K562 (cell line): ENCODE data around the gene HOXB3. TPM values are rescaled to one million over a fixed set of nuclear protein-coding genes. Genes with fewer than 3 reads are reported as not detected.

Source experiments
- ATAC-seq: fragments of 200-7000 bp; cut with Tn5 transposase; 3 replicates; pipeline ENCODE4 v1.9.1; 2020; ENCODE audit warnings: moderate library complexity
- BruUV-seq: library from RNA; stranded (reverse); fragments of 400-500 nt; replicated peaks from 2 replicates; lab custom pipeline; 2021; lab: Mats Ljungman, UMichigan
- CTCF ChIA-PET: fragments of 300-600 bp; formaldehyde crosslinking; extraction: SDS; loops from one replicate; lab custom pipeline; 2021; ENCODE audit warnings: low intra/inter-chr PET ratio; lab: Yijun Ruan, JAX
- POLR2A ChIA-PET: fragments of 300-600, 350-650 bp; sonication (Branson Sonifier 250); formaldehyde crosslinking; extraction: SDS; loops from one replicate; lab custom pipeline; 2021; ENCODE audit warnings: antibody characterized with exemption, inconsistent platforms; lab: Yijun Ruan, JAX
- DNase-seq, 4 experiments: peaks; one replicate each; pipeline versions ENCODE4 v3.0.0 to v3.0.0-alpha.2; 2011 to 2018; ENCODE audit warnings: low spot score in 3 of 4, mixed read lengths in 3 of 4; ENCODE audit errors: extremely low read depth in 1 of 4
- FAIRE-seq: peaks from 2 replicates; lab custom pipeline; 2011; peaks lifted over from hg19 to GRCh38; lab: Jason Lieb, UNC
- H2AFZ ChIP-seq: 2 replicates; pipeline ENCODE4 v1.6.0; 2011; ENCODE audit warnings: low read depth, low read length, control low read depth, inconsistent platforms
- H3K27ac ChIP-seq: fragments of 200-600 bp; 3 replicates; pipeline ENCODE4 v1.8.0; 2011; ENCODE audit warnings: low read depth, mild to moderate bottlenecking, control low read depth, inconsistent platforms, low read length, moderate library complexity, mixed read lengths; ENCODE audit errors: extremely low read depth
- H3K27me3 ChIP-seq, 2 experiments: fragments of 300-600 bp in 1 of 2; 2 replicates in 1 of 2; 3 replicates in 1 of 2; pipeline versions ENCODE4 v1.6.0 to v1.8.0; 2011; ENCODE audit warnings: inconsistent platforms in 2 of 2, low read length in 2 of 2, mild to moderate bottlenecking in 1 of 2, mixed read lengths in 1 of 2, moderate library complexity in 1 of 2; ENCODE audit not compliant: control insufficient read depth in 2 of 2, insufficient read depth in 2 of 2
- H3K36me3 ChIP-seq: fragments of 300-600 bp; 3 replicates; pipeline ENCODE4 v1.8.0; 2011; ENCODE audit warnings: mild to moderate bottlenecking, low read length, inconsistent platforms; ENCODE audit not compliant: control insufficient read depth, insufficient read depth
- H3K4me1 ChIP-seq, 2 experiments: fragments of 200-600 bp in 1 of 2; replicated peaks in 1 of 2; 2 replicates in 1 of 2; 3 replicates in 1 of 2; pipeline versions ENCODE4 v1.5.1 to v1.8.0; 2011; ENCODE audit warnings: inconsistent platforms in 2 of 2, low read length in 2 of 2, mild to moderate bottlenecking in 1 of 2, mixed read lengths in 1 of 2, moderate library complexity in 1 of 2; ENCODE audit not compliant: control insufficient read depth in 2 of 2, insufficient read depth in 2 of 2
- H3K4me2 ChIP-seq: 2 replicates; pipeline ENCODE4 v1.6.1; 2011; ENCODE audit warnings: low read length, control low read depth, inconsistent platforms, mixed read lengths; ENCODE audit not compliant: insufficient read depth
- H3K4me3 ChIP-seq: fragments of 200-600 bp; sonication (generic), shearing (Covaris generic); 2 replicates; pipeline ENCODE4 v1.5.1; 2016; ENCODE audit warnings: control low read depth, inconsistent platforms
- H3K79me2 ChIP-seq: fragments of 200-600 bp; 3 replicates; pipeline ENCODE4 v1.8.0; 2011; ENCODE audit warnings: low read length, inconsistent platforms; ENCODE audit not compliant: control insufficient read depth, insufficient read depth
- H3K9ac ChIP-seq, 2 experiments: 2 replicates each; pipeline versions ENCODE4 v1.6.0 to v1.6.1; 2011; ENCODE audit warnings: low read depth in 2 of 2, low read length in 2 of 2, control low read depth in 1 of 2, inconsistent platforms in 1 of 2, mild to moderate bottlenecking in 1 of 2, mixed read lengths in 1 of 2; ENCODE audit not compliant: insufficient read depth in 1 of 2
- H3K9me1 ChIP-seq: one replicate; pipeline ENCODE4 v1.6.0; 2011; ENCODE audit warnings: inconsistent platforms, mild to moderate bottlenecking, low read length, moderate library complexity; ENCODE audit not compliant: control insufficient read depth, insufficient read depth
- H3K9me3 ChIP-seq: replicated peaks from 2 replicates; pipeline ENCODE4 v1.5.1; 2011; ENCODE audit warnings: low read depth, low read length, inconsistent platforms; ENCODE audit not compliant: control insufficient read depth, insufficient read depth
- H4K20me1 ChIP-seq: replicated peaks from 2 replicates; pipeline ENCODE4 v1.6.1; 2011; ENCODE audit warnings: low read length, inconsistent platforms, mixed read lengths; ENCODE audit not compliant: control insufficient read depth, insufficient read depth
- BACH1 ChIP-seq: fragments of 200-800 bp; sonication (Bioruptor generic); IDR thresholded peaks from 2 replicates; pipeline ENCODE4 v1.6.1; 2016; ENCODE audit warnings: missing genetic modification characterization, missing compliant biosample characterization
- CBFA2T3 ChIP-seq: fragments of 450-650 bp; IDR thresholded peaks from 2 replicates; pipeline ENCODE4 v1.6.1; 2017
- CBX3 ChIP-seq, 2 experiments: IDR thresholded peaks; 1 replicate in 1 of 2; 2 replicates in 1 of 2; pipeline ENCODE4 v1.6.1; 2012; ENCODE audit warnings: inconsistent platforms in 2 of 2, low read length in 2 of 2, borderline replicate concordance in 1 of 2, control low read depth in 1 of 2
- CLOCK ChIP-seq: fragments of 250-450 bp; sonication (Bioruptor Pico); IDR thresholded peaks from 2 replicates; pipeline ENCODE4 v1.4.0; 2020; ENCODE audit warnings: mild to moderate bottlenecking, moderate library complexity, borderline replicate concordance
- CREM ChIP-seq: IDR thresholded peaks from 2 replicates; pipeline ENCODE4 v1.6.1; 2014; ENCODE audit warnings: antibody characterized with exemption, low read depth
- HMG20A ChIP-seq: fragments of 450-650 bp; formaldehyde crosslinking; conservative IDR thresholded peaks from 2 replicates; pipeline ENCODE4 v1.4.0; 2020; ENCODE audit warnings: mild to moderate bottlenecking, mixed read lengths
- HMG20B ChIP-seq: fragments of 250-450 bp; sonication (Bioruptor Pico); IDR thresholded peaks from 2 replicates; pipeline ENCODE4 v1.5.0; 2021; ENCODE audit warnings: mild to moderate bottlenecking
- HNRNPH1 ChIP-seq: fragments of 200-400 bp; formaldehyde crosslinking; optimal IDR thresholded peaks from 2 replicates; pipeline ENCODE3; 2017; ENCODE audit warnings: low read depth, mild to moderate bottlenecking, low read length, moderate library complexity
- MAFF ChIP-seq: IDR thresholded peaks from 2 replicates; pipeline ENCODE4 v1.6.1; 2012; ENCODE audit warnings: low read length, improper control_type of control experiment
- MAFG ChIP-seq: fragments of 450-650 bp; conservative IDR thresholded peaks from 2 replicates; pipeline ENCODE4 v1.6.1; 2016; ENCODE audit warnings: missing genetic modification characterization, missing compliant biosample characterization
- MAFK ChIP-seq: IDR thresholded peaks from 2 replicates; pipeline ENCODE4 v1.6.1; 2011; ENCODE audit warnings: low read length, improper control_type of control experiment
- MBD2 ChIP-seq: sonication (generic); IDR thresholded peaks from 2 replicates; pipeline ENCODE4 v1.6.1; 2016; ENCODE audit warnings: low read depth, borderline replicate concordance
- POLR2AphosphoS5 ChIP-seq: IDR thresholded peaks from 2 replicates; pipeline ENCODE4 v1.6.1; 2011; ENCODE audit warnings: mild to moderate bottlenecking, low read depth, low read length, moderate library complexity; ENCODE audit not compliant: control insufficient read depth, insufficient read depth
- RBFOX2 ChIP-seq: fragments of 200-400 bp; formaldehyde crosslinking; IDR thresholded peaks from 2 replicates; pipeline ENCODE4 v1.6.1; 2017; ENCODE audit warnings: low read depth, mild to moderate bottlenecking, low read length, moderate library complexity
- RBM17 ChIP-seq: fragments of 200-400 bp; formaldehyde crosslinking; IDR thresholded peaks from 2 replicates; pipeline ENCODE4 v1.6.1; 2017; ENCODE audit warnings: low read depth, mild to moderate bottlenecking, low read length, borderline replicate concordance
- SIN3A ChIP-seq, 2 experiments: fragments of 150-350 bp in 1 of 2; IDR thresholded peaks; 2 replicates each; pipeline ENCODE4 v1.6.1; 2011 to 2016; ENCODE audit warnings: borderline replicate concordance in 2 of 2, low read depth in 2 of 2, low read length in 2 of 2, mild to moderate bottlenecking in 2 of 2, moderate library complexity in 2 of 2; ENCODE audit not compliant: control insufficient read depth in 1 of 2
- TCF7 ChIP-seq: sonication (generic); IDR thresholded peaks from 2 replicates; pipeline ENCODE4 v1.6.1; 2016; ENCODE audit warnings: antibody characterized with exemption, borderline replicate concordance
- TGIF2 ChIP-seq: sonication (generic); formaldehyde crosslinking; IDR thresholded peaks from 2 replicates; pipeline ENCODE4 v1.8.1; 2022; ENCODE audit warnings: mild to moderate bottlenecking, missing genetic modification reagents, moderate library complexity
- ZNF311 ChIP-seq: fragments of 250-450 bp; sonication (Bioruptor Pico); IDR thresholded peaks from 2 replicates; pipeline ENCODE4 v1.4.0; 2020; ENCODE audit warnings: mild to moderate bottlenecking, moderate library complexity
- WGBS: fragments of 100-300 bp; shearing (Covaris generic); methylation state at CpG from one replicate; pipeline ENCODE4 v1.1.6; 2016; ENCODE audit warnings: low coverage, mixed read lengths; ENCODE audit not compliant: insufficient coverage; ENCODE audit errors: missing lambda C conversion rate; 5-methylcytosine and 5-hydroxymethylcytosine counted together
- in situ Hi-C: fragments of 300-500 bp; cut with MboI; formaldehyde crosslinking; loops from 4 replicates; pipeline ENCODE4 v1.15.0; 2018; ENCODE audit warnings: inconsistent platforms, mixed read lengths
- intact Hi-C: fragments of 100-400 bp; cut with micrococcal nuclease; formaldehyde crosslinking; loops from 2 replicates; pipeline ENCODE4 v1.14.2; 2022
- polyA plus RNA-seq, 8 experiments: library from polyadenylated mRNA; depleted of rRNA in 4 of 8; stranded (reverse) in 5 of 8; unstranded in 3 of 8; fragments of >200 nt; fragmentation: Nextera tagmentation in 2 of 8; fragmentation: Illumina TruSeq in 1 of 8; extraction: Ambion mirVana in 2 of 8; extraction: Trizol in 1 of 8; gene quantifications; 2 replicates each; pipeline versions ENCODE4 v1.2.1 to v1.2.3, GENCODE V29; 2011 to 2014; ENCODE audit warnings: inconsistent platforms in 1 of 8, missing spikeins in 1 of 8
- total RNA-seq, 7 experiments: library from RNA; depleted of rRNA in 6 of 7; stranded (reverse); fragments of >200 nt in 6 of 7; fragmentation: Illumina TruSeq in 2 of 7; extraction: Trizol in 2 of 7; gene quantifications; 2 replicates each; pipeline versions ENCODE4 v1.2.1 to v1.2.3, GENCODE V29; 2011 to 2021; ENCODE audit warnings: low replicate concordance in 1 of 7
- TF ChIP-seq, protein P1 (sequence below): fragments of 250-450 bp; sonication (Bioruptor Pico); IDR thresholded peaks from 2 replicates; pipeline ENCODE4 v1.8.0; 2021; ENCODE audit warnings: borderline replicate concordance, mild to moderate bottlenecking, moderate library complexity; ENCODE audit not compliant: poor library complexity, severe bottlenecking

The HOXB3 gene
- total and polyA plus RNA-seq, 9 of the 15 experiments (the other 6 are each of a cell fraction or from before 2014, with no cell fraction given) = 2.4 to 41.3 (median 20.2) TPM

DNA sequence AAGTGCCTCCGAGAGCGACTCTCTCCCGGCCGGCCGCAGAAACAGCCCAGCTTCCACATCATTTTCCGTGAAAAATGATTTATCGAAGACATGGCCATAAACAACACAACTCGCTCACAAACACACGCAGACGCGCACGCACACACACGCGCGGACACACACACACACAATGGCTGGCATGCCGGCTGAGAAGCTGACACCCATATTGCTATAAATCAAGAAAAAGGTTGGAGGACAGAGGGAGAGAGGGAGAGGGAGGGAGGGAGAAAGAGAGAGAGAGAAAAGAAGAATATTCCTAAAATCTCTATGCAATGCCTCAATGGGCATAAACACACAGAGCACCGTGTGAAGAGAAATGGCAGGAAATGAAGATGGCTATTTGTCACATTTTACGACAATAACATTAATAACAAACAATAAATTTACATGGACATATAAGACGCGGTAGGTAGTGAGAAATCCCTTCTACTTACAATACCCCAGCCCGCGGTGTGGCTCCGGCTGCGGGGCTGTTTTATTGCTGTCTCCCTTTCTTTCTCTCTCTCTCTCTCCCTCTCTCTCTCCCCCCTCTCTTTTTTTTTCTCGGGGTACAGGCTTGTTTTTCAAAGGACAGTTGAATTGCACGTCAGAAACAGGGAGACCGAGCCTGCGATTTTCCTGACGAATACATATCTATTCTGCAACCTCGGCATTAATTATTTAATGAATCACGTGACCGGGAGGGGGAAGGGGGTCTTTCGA lies 21.4 kb downstream of the HOXB3 start:
- in situ Hi-C loops (no loop called here), intact Hi-C loops (no loop called here)
- FAIRE-seq (no peak), ATAC-seq (no peak), DNase-seq (no peak)
- no peak overlapping the region for H3K27ac ChIP-seq
- H3K79me2 ChIP-seq = peaks cover 77% of the 10 kb centered on the region
- no peak overlapping the region for H2AFZ ChIP-seq
- H3K36me3 ChIP-seq = peaks cover 94% of the 10 kb centered on the region; the same call in 2 of the 3 replicates
- H3K9ac ChIP-seq = 0 out of 4 replicates have a peak overlapping the region, but pooled peaks of 1 of the 2 experiments have one; percentile 7
- H3K4me2 ChIP-seq = no peak overlapping the region
- H3K27me3 ChIP-seq = no peaks in the 10 kb centered on the region
- H3K4me1 ChIP-seq = peaks cover 37 to 44% of the 10 kb centered on the region in 2 experiments
- POLR2A ChIA-PET = interaction anchor here (0.5 to 3.9 kb wide), 4 partner anchors 11 to 1220 kb away, joined by 3 to 21 read pairs (median 4); no protein-coding TSS in a partner anchor
- WGBS = 91% methylated on average over 32 of the region's 33 CpGs
- H3K9me3 ChIP-seq = no peaks in the 10 kb centered on the region
- no TSS peak for BruUV-seq
- CTCF ChIA-PET = no interaction called here
- H3K4me3 ChIP-seq = no peak overlapping the region
- no peaks in the 10 kb centered on the region for H3K9me1 ChIP-seq
- H4K20me1 ChIP-seq = no peaks in the 10 kb centered on the region; the same call in 1 of the 2 replicates
- TF ChIP-seq TCF7 = no peak
- no peak for TF ChIP-seq CBFA2T3
- TF ChIP-seq CBX3 (IDR thresholded peaks at IDR 0.05; ENCODE audit: borderline replicate concordance in 1 of 2, low read length in 2 of 2) = no peak
- no peak for TF ChIP-seq MBD2
- peak; percentile 78 for TF ChIP-seq MAFF
- TF ChIP-seq CLOCK (CRISPR knock-in tag) = no peak
- no peak for TF ChIP-seq HMG20A
- no peak for TF ChIP-seq CREM
- 0 out of 2 replicates have a peak, but pooled peaks have one; percentile 18 for TF ChIP-seq RBFOX2
- TF ChIP-seq MAFK = peak; percentile 81
- no peak for TF ChIP-seq HNRNPH1
- TF ChIP-seq, protein P1, sequence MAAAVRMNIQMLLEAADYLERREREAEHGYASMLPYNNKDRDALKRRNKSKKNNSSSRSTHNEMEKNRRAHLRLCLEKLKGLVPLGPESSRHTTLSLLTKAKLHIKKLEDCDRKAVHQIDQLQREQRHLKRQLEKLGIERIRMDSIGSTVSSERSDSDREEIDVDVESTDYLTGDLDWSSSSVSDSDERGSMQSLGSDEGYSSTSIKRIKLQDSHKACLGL (CRISPR knock-in tag) = no peak
- TF ChIP-seq BACH1 = no peak
- no peak for TF ChIP-seq TGIF2 (CRISPR knock-in tag)
- TF ChIP-seq MAFG (tag) = peak; percentile 69
- TF ChIP-seq ZNF311 = no peak
- no peak for TF ChIP-seq POLR2AphosphoS5
- no peak for TF ChIP-seq HMG20B (CRISPR knock-in tag)
- no peak for TF ChIP-seq SIN3A (IDR thresholded peaks at IDR 0.05; ENCODE audit: borderline replicate concordance in 2 of 2, control insufficient read depth in 1 of 2, low read depth in 2 of 2, low read length in 2 of 2)
- no peak for TF ChIP-seq RBM17
